NB4 (cell line): Measurements from ENCODE around the gene HOXC4.

Experiments used
- MYC ChIP-seq: IDR thresholded peaks from 2 replicates; pipeline ENCODE4 v1.6.1; 2011; ENCODE audit warnings: low read depth, low read length
- POLR2A ChIP-seq: IDR thresholded peaks from 2 replicates; pipeline ENCODE4 v1.6.1; 2011; ENCODE audit warnings: mild to moderate bottlenecking; ENCODE audit not compliant: insufficient read length; ENCODE audit errors: extremely low read depth
- TF ChIP-seq, protein P1 (sequence below): IDR thresholded peaks from one replicate; pipeline ENCODE4 v1.5.1; 2012; ENCODE audit warnings: low read depth, low read length
- TF ChIP-seq, protein P2 (sequence below): IDR thresholded peaks from 2 replicates; pipeline ENCODE4 v1.6.1; 2011; ENCODE audit warnings: low read depth, low read length

DNA sequence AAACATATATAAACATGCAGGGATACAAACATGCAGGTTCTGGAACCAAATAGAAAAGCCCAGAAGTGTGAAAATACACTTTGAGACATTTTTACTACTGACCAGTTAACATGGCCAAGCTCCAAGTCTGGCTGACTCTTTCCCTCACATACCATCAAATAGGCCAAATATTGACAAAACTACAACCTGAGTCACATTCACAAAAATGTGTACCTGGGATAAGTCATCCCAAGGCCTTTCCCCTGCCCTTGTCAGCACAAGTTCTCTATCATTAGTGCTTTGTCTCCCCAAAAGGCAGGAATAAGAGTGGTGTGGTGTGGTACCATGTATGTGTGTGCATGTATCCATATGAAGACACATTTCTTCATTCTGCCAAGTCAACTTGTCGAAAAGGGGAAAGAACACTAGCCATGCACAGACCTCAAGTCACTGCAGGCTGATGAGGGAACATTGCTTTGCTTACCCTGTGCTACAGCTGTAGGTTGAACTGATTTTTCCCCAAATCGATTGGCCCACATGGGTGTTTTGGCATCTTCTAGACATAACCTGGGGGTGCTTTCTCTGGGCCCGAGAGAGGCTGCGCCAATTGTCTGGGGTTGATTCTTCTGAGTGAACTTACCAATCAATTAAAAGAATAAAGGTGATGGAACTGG lies 14.9 kb downstream of the HOXC4 start:
- TF ChIP-seq, protein P1, sequence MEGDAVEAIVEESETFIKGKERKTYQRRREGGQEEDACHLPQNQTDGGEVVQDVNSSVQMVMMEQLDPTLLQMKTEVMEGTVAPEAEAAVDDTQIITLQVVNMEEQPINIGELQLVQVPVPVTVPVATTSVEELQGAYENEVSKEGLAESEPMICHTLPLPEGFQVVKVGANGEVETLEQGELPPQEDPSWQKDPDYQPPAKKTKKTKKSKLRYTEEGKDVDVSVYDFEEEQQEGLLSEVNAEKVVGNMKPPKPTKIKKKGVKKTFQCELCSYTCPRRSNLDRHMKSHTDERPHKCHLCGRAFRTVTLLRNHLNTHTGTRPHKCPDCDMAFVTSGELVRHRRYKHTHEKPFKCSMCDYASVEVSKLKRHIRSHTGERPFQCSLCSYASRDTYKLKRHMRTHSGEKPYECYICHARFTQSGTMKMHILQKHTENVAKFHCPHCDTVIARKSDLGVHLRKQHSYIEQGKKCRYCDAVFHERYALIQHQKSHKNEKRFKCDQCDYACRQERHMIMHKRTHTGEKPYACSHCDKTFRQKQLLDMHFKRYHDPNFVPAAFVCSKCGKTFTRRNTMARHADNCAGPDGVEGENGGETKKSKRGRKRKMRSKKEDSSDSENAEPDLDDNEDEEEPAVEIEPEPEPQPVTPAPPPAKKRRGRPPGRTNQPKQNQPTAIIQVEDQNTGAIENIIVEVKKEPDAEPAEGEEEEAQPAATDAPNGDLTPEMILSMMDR, result no peak
- no peak for TF ChIP-seq POLR2A
- TF ChIP-seq, protein P2, sequence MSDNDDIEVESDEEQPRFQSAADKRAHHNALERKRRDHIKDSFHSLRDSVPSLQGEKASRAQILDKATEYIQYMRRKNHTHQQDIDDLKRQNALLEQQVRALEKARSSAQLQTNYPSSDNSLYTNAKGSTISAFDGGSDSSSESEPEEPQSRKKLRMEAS, result no peak
- TF ChIP-seq MYC, result no peak
